Tibial nerve (tissue), 4 donors: Measurements from ENCODE around the gene C2orf15. TPM values are rescaled to one million over a fixed set of nuclear protein-coding genes. Genes with fewer than 3 reads are reported as not detected.
"Not testable (repeated sequence)": the region's sequence is repeated elsewhere in the genome, so short reads cannot be mapped to it uniquely, and the experiment has no call there.

ENCODE experiments used
- DNase-seq, 2 donors: peaks; one replicate each; pipeline ENCODE4 v3.0.0-alpha.2; 2019; ENCODE audit warnings: low spot score in 2 of 2
- H3K27ac ChIP-seq, 4 donors: fragments of 200-600 bp; sonication (generic) in 3 of 4; one replicate each; pipeline ENCODE4 v1.5.1; 2017 to 2019; ENCODE audit warnings: mild to moderate bottlenecking in 1 of 4
- H3K27me3 ChIP-seq, 2 donors: fragments of 200-600 bp; sonication (generic) in 1 of 2; one replicate each; pipeline versions ENCODE4 v1.5.1 to v1.6.0; 2017 to 2019
- H3K36me3 ChIP-seq, 3 donors: fragments of 200-600 bp; sonication (generic); one replicate each; pipeline ENCODE4 v1.5.1; 2018 to 2019
- H3K4me1 ChIP-seq, 4 donors: fragments of 200-600 bp; sonication (generic) in 3 of 4; one replicate each; pipeline ENCODE4 v1.5.1; 2017 to 2019
- H3K4me3 ChIP-seq, 4 donors: fragments of 200-600 bp; sonication (generic) in 3 of 4; one replicate each; pipeline ENCODE4 v1.5.1; 2017 to 2019; ENCODE audit warnings: mild to moderate bottlenecking in 1 of 4, moderate library complexity in 1 of 4
- H3K9me3 ChIP-seq, 4 donors: fragments of 200-600 bp; sonication (generic) in 3 of 4; one replicate each; pipeline ENCODE4 v1.5.1; 2017 to 2019
- CTCF ChIP-seq, 5 experiments: fragments of 200-600 bp in 3 of 5; fragments of 450-650 bp in 2 of 5; sonication (generic) in 3 of 5; IDR thresholded peaks; one replicate each; pipeline ENCODE4 v1.5.1; 2016 to 2019; ENCODE audit warnings: antibody characterized with exemption in 5 of 5, mild to moderate bottlenecking in 3 of 5, moderate library complexity in 2 of 5
- EP300 ChIP-seq, 2 donors: sonication (generic); formaldehyde crosslinking; IDR thresholded peaks; one replicate each; pipeline ENCODE4 v1.6.1; 2017; ENCODE audit warnings: antibody characterized with exemption in 2 of 2, mild to moderate bottlenecking in 1 of 2
- POLR2A ChIP-seq, 2 donors: fragments of 450-650 bp; IDR thresholded peaks; one replicate each; pipeline ENCODE4 v1.6.1; 2017; ENCODE audit warnings: antibody characterized with exemption in 2 of 2, mild to moderate bottlenecking in 2 of 2, moderate library complexity in 2 of 2
- WGBS, 2 donors: methylation state at CpG; one replicate each; pipeline ENCODE4 v1.1.5; 2018; 5-methylcytosine and 5-hydroxymethylcytosine counted together
- total RNA-seq, 4 donors: library from RNA; depleted of rRNA; stranded (reverse); fragments of >200 nt; gene quantifications; one replicate each; pipeline ENCODE4 v1.1.0, GENCODE V29; 2016

C2orf15 gene
- total RNA-seq, 4 donors from 2014 or later: 0.44 TPM; not detected in 3

GRCh38 chr2:99106913-99107312 lies 34.6 kb upstream of the C2orf15 start:
- no peak for DNase-seq
- WGBS, 2 donors: 60 to 63% methylated on average over 2 of the region's 2 CpGs
- H3K4me1 ChIP-seq: peaks cover 0 to 3% (median 0%) of the 10 kb centered on the region in 4 donors
- no peaks in the 10 kb centered on the region for H3K27me3 ChIP-seq
- H3K27ac ChIP-seq: no peak overlapping the region
- no peaks in the 10 kb centered on the region for H3K36me3 ChIP-seq
- TF ChIP-seq POLR2A (IDR thresholded peaks at IDR 0.05): no peak
- no peak for TF ChIP-seq EP300 (IDR thresholded peaks at IDR 0.05)
- TF ChIP-seq CTCF (IDR thresholded peaks at IDR 0.05): no peak
- no peaks in the 10 kb centered on the region for H3K9me3 ChIP-seq
- no peak overlapping the region for H3K4me3 ChIP-seq

- WGBS, 2 donors: 75 to 79% methylated on average over 2 of the region's 2 CpGs
- Histone ChIP-seq H3K4me1 (no peaks in the 10 kb centered on the region), H3K36me3 (no peaks in the 10 kb centered on the region), H3K27me3 (no peaks in the 10 kb centered on the region), H3K9me3 (no peaks in the 10 kb centered on the region), H3K4me3 (no peak overlapping the region), H3K27ac (no peak overlapping the region)
- no peak for TF ChIP-seq CTCF (IDR thresholded peaks at IDR 0.05)
- TF ChIP-seq POLR2A (IDR thresholded peaks at IDR 0.05): no peak
- TF ChIP-seq EP300 (IDR thresholded peaks at IDR 0.05): no peak
- DNase-seq: no peak
Observed at GRCh38 chr2:99111236-99111635, 30.3 kb upstream of the C2orf15 start.

- WGBS, 2 donors: 72 to 82% methylated on average over 1 of the region's 1 CpG
- Histone ChIP-seq H3K27me3 (no peaks in the 10 kb centered on the region), H3K4me1 (no peaks in the 10 kb centered on the region), H3K4me3 (no peak overlapping the region), H3K27ac (no peak overlapping the region), H3K36me3 (no peaks in the 10 kb centered on the region), H3K9me3 (no peaks in the 10 kb centered on the region)
- no peak for DNase-seq
- TF ChIP-seq POLR2A (IDR thresholded peaks at IDR 0.05) (no peak), EP300 (IDR thresholded peaks at IDR 0.05) (no peak), CTCF (IDR thresholded peaks at IDR 0.05) (no peak)
Observed at GRCh38 chr2:99111945-99112344, 29.6 kb upstream of the C2orf15 start.

- Histone ChIP-seq H3K9me3 (no peaks in the 10 kb centered on the region), H3K4me3 (no peak overlapping the region), H3K4me1 (no peaks in the 10 kb centered on the region), H3K27me3 (no peaks in the 10 kb centered on the region), H3K36me3 (no peaks in the 10 kb centered on the region), H3K27ac (no peak overlapping the region)
- no peak for TF ChIP-seq EP300 (IDR thresholded peaks at IDR 0.05)
- no peak for TF ChIP-seq CTCF (IDR thresholded peaks at IDR 0.05)
- no peak for TF ChIP-seq POLR2A (IDR thresholded peaks at IDR 0.05)
- WGBS, 2 donors: 50 to 56% methylated on average over 4 of the region's 4 CpGs
- no peak for DNase-seq
Observed at GRCh38 chr2:99112617-99113016, 28.9 kb upstream of the C2orf15 start.

- peaks cover 0 to 38% (median 0%) of the 10 kb centered on the region in 3 donors for H3K36me3 ChIP-seq
- WGBS, 2 donors: 38 to 58% methylated on average over 2 of the region's 2 CpGs
- H3K27ac ChIP-seq: no peak overlapping the region
- no peak for DNase-seq
- no peaks in the 10 kb centered on the region for H3K27me3 ChIP-seq
- H3K4me1 ChIP-seq: no peaks in the 10 kb centered on the region
- H3K9me3 ChIP-seq: peaks cover 0 to 84% (median 10%) of the 10 kb centered on the region in 4 donors
- no peak overlapping the region for H3K4me3 ChIP-seq
- TF ChIP-seq EP300 (IDR thresholded peaks at IDR 0.05) (no peak), CTCF (IDR thresholded peaks at IDR 0.05) (no peak), POLR2A (IDR thresholded peaks at IDR 0.05) (no peak)
Observed at GRCh38 chr2:99127981-99128380, 13.5 kb upstream of the C2orf15 start.

GRCh38 chr2:99135044-99135556 lies 6.4 kb upstream of the C2orf15 start:
- not testable (repeated sequence) for H3K27me3 ChIP-seq, H3K4me1 ChIP-seq, H3K36me3 ChIP-seq, H3K27ac ChIP-seq, H3K4me3 ChIP-seq, DNase-seq
- WGBS, 2 donors: 92 to 100% methylated on average over 2 of the region's 2 CpGs
- peaks cover 0 to 30% (median 5%) of the 10 kb centered on the region in 4 donors for H3K9me3 ChIP-seq
